Measurements from ENCODE around the gene DNASE1L2.
"Not testable (repeated sequence)": the region's sequence is repeated elsewhere in the genome, so short reads cannot be mapped to it uniquely, and the experiment has no call there.

The DNASE1L2 gene

GRCh38 chr16:2242598-2242997, 6.4 kb downstream of the DNASE1L2 start:
- DNase-seq = no peak

GRCh38 chr16:2243031-2243528, 6.8 kb downstream of the DNASE1L2 start:
- no peak for DNase-seq

GRCh38 chr16:2243781-2244180, 7.5 kb downstream of the DNASE1L2 start:
- DNase-seq = no peak

- DNase-seq = no peak
Observed at GRCh38 chr16:2244301-2244700, 8.1 kb downstream of the DNASE1L2 start.

- no peak for DNase-seq
Observed at GRCh38 chr16:2244926-2245795, 8.9 kb downstream of the DNASE1L2 start.

GRCh38 chr16:2246301-2246885, 10.1 kb downstream of the DNASE1L2 start:
- no peak for DNase-seq

DNA sequence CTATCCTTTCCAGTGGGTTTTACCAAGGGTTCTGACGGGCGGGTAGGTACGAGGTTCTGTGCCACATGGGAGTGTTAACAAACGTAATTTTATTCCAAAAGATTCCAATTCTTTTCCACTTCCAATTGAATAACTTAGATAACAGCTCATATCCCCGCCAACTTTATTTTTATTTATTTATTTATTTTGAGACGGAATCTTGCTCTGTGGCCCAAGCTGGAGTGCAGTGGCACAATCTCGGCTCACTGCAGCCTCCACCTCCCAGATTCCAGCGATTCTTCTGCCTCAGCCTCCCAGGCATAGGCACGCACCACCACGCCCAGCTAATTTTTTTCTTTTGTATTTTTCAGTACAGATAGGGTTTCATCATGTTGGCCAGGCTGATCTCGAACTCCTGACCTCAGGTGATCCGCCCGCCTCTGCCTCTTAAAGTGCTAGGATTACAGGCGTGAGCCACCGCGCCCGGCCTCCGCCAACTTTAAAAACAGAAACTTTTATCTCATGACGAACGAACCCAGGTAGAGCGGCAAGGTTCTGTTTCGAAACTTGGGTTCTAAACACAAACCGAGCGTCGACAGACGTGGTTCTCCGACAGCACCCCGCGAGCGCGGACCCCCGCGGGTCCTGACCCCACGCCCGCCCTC, 14.5 kb downstream of the DNASE1L2 start:
- no peak for DNase-seq

DNA sequence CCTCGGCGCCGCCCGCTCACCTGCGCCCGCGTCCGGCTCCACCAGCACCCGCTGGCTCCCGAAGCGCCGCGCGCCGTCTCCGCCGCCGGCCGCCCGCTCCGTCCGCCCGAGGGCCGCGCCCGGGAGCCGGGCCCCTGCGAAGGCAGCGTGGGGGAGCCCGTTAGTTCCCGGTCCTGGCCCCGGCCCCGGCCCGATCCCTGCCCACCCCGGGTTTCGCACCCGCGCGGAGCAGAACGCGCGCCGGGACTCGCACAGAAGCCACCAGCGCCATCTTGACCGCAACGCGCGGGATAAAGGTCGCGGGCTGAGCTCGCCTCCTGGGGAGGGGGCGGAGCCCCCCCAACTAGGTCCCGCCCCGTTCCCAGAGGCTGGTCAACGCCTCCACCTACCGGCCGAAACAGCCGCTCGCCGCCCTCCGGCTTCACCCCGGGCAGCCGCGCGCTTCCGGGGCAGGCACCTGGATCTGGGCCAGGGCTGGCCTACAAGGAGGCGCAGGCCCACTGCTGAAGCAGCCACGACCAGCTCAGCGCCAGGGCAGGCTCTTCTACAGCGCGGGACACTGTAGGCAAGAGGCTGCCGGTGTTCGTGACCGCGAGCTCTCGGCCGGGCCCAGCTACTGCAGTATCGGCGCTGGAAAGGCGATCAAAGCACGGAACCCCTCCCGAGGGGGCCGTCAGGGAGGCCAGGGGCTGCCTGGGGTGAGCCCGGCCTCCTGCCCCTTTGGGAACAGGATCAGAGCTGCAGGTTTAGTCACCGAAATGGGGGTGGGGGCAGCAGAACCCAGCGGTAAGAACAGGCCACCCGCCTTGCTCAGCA, 15.3 kb downstream of the DNASE1L2 start, which contains the start of gene ECI1:
TSS of gene ECI1 (minus strand) at position 292 of the 816 bp plus-strand sequence. CDS start at position 271, 21 bp downstream.
- peak; percentile 79 for DNase-seq

GRCh38 chr16:2252806-2253148, 16.5 kb downstream of the DNASE1L2 start:
- no peak for DNase-seq

GRCh38 chr16:2253293-2253692, 17.0 kb downstream of the DNASE1L2 start:
- DNase-seq = no peak

DNA sequence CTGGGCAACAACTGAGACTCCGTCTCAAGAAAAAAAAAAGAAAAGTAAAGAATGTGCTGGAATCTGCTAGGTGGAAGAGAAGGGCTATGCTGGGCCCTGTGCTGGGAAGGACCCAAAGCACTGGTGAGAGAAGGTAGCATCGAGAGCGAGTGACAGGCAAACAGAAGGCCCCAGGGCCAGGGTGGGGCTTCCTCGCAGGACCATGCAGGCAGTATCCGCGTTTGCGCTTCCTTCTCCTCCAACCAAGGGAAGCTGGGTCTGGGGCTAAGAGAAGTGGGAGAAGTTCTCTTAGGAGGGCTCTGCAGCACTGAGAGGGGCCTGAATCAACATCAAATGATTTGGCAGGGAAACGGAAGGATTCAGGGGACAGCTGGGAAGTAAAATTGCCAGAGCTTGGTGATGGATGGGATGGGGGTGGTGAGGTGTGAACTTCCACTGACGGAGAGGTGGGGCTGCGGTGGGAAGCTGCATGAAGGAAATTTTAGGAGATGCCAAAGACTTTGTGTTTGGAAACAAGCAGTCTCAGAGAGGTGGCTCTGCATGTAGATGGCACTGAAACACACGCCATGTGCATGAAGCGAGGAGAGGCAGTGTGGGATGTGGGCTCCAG, 20.4 kb downstream of the DNASE1L2 start:
- no peak for DNase-seq

GRCh38 chr16:2257726-2258125, 21.5 kb downstream of the DNASE1L2 start:
- DNase-seq = no peak

DNA sequence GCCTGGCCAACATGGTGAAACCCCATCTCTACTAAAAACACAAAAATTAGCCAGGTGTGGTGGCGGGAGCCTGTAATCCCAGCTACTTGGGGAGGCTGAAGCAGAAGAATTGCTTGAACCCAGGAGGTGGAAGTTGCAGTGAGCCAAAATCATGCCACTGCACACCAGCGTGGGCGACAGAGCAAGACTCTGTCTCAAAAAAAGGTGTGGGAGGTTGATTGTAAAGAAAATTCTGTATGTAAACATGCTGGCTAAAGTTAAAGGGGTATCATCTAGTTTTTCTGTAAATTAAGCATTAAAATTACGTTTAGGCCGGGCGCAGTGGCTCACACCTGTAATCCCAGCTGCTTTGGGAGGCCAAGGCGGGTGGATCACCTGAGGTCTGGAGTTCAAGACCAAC, 22.3 kb downstream of the DNASE1L2 start:
- not testable (repeated sequence) for DNase-seq

DNA sequence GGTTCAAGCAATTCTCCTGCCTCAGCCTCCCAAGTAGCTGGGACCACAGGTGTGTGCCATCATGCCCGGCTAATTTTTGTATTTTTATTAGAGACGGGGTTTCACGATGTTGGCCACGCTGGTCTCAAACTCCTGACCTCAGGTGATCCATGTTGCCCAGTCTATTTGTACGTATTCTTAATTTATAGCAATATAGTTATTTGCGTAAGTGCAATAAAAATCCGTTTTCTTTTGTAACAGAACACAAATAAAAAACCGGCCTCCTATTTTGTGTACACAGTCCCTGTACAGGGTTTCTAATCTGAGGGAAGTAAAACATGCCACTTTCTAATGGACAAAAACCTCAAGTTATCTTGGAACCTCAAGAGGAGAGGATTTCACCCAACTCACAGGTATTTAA, 24.0 kb downstream of the DNASE1L2 start:
- no peak for DNase-seq

DNA sequence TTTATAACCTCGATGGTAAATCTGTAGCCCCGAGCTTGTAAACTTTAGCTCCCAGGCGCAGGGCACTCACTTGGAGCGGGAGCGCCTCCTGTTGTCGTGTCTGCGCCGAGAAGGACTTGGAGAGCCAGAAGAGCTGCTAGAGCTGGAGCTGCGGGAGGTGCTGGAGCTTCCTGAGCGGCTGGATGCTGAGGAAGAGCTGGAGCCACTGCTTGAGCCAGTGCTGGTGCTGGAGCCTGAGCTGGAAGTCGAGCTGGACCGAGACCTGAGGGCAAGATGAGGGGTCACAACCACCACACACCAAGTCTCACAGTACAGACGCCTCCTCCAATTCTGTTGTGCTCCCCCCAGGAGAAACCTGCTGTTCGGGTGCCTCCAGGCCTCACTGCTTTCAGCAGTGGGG, 26.8 kb downstream of the DNASE1L2 start:
- DNase-seq = not testable (repeated sequence)

DNA sequence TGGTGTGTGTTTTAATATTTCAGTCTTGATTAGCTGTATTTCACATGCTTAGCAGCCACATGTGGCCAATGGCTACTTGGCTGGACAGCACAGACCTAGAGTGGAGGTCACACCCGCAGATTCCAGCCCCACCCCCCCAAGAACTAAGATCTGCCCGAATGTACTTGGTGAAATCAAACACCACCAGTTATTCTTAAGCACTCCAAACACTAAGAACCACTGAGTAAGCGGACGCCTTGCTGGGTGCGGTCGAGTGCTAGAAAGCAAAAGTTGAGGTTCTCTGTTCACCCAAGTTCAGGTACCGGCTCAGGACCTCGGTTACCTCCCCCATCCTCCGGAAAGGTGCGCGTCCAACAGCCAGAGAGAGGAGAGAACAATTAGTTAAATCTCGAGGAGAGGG, 30.6 kb downstream of the DNASE1L2 start:
- not testable (repeated sequence) for DNase-seq

DNA sequence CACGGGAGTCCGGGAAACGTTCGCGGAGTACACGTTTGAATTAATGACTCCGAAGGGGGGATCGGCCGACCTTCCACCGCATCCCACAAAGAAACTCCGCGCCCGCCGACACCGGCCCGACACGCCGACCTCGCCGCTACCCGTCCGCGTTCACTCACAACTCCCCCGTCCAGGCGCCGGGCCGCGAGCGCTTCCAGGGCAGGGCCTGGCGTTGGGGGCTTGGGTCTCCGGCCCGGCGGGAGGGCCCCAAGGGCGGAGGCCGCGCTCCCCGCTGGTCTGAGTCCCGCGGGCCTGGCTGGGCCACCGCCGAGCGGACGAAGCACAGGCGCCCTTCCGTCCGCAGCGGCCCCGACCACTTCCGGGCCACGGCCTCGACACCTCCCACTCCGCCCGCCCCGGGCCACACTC, 31.3 kb downstream of the DNASE1L2 start:
- DNase-seq = not testable (repeated sequence)

- DNase-seq = peak; percentile 74
Observed at GRCh38 chr16:2267913-2268666, 31.8 kb downstream of the DNASE1L2 start, which contains the start of gene RNPS1. TSS of gene RNPS1 (minus strand) at chr16:2268126. CDS start at chr16:2264643, 3,483 bp downstream.

DNA sequence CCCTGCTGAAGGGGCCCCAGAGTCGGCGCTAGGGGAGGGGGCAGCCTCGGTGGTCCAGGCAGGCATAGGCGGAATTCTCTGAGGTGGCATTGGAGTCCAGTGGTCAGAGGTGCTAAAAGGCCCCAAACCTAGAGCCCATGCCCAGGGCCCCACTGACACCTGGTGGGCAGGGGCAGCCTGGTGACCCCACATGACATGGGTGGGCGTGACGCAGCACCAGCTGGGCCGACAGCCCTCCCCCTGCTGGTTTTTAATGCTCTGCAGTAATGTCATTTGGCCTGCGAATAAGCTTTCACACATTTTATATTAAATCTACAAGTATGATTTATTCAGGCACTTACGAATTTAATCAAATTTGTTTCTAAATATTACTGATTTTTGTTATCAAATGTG, 33.8 kb downstream of the DNASE1L2 start:
- DNase-seq = no peak

DNA sequence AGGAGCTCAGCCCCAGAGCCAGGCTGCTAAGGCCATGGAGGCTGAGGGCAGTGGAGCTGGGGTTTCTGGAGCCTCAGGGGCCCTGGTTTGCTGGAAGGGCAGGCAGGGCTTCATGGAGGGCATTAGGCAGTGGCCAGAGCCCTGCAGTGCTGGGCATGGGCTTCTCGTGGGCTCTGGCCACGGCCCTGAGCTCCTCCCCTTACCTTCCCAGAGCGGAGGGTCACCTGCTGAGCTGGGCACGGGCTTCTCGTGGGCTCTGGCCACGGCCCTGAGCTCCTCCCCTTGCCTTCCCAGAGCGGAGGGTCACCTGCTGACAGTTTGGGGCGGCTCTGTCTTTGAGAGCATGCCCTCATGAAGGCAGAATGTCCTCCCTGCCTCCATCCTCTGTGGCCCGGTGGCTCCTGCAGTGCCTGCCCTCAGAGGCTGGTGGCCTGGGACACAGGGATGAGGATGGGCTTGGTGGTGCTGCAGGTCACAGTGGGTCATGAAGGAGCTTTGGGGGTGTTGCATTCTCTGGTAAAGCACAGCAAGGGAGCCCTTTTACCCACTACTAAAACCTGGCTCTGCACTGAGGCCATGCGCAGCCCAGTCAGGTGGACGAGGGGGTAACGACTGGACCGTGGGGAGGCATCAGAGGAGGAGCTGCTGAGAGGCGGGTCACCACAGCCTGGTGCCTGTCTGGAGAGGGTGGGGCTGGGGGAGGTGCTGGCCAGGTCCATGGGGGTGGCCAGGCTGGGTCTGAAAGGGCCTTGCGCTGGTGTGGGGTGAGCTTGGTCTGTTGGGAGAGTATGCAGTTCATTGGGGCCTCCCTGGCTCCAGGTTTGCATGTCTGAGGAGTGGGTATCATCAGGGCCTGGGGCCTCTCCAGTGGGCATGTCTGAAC, 34.6 kb downstream of the DNASE1L2 start:
- no peak for DNase-seq

Measured in NCI-H526 treated with DMSO at 0.1 percent for 48 hours (cell line).